Measurements from ENCODE around the gene PPM1F.

PPM1F gene

DNA sequence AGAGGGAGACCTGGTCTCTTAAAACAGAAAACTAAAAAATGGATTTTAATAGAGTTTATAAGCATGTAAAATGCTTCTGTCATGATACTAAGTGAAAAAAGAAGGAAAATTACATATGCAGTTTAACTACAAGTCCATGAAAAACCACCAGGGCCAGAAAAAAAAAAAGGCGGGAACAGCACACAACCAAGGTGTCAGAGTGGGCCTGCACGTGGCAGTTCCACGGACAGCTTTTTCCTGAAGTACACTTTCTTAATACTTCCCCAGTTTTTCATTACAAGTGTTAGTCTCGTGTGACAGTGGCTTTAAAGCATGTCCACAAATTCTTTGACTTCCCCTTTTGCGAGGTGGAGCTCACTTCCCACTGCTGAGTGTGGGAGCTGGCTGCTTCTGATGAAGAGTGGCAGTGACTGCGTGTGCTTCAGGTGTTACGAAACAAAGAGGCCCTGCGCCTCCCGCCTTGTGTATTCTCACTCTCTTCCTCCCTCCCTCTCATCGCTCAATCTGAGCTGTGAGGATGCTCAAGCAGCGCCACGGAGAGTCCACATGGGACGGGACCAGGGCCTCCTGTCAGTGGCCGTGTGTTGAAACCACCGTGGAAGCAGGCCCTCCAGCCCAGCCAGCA lies 16.4 kb downstream of the PPM1F start:
- TF ChIP-seq ISL1 (CRISPR knock-in tag; IDR thresholded peaks at IDR 0.05), result no peak
- TF ChIP-seq, protein P1, sequence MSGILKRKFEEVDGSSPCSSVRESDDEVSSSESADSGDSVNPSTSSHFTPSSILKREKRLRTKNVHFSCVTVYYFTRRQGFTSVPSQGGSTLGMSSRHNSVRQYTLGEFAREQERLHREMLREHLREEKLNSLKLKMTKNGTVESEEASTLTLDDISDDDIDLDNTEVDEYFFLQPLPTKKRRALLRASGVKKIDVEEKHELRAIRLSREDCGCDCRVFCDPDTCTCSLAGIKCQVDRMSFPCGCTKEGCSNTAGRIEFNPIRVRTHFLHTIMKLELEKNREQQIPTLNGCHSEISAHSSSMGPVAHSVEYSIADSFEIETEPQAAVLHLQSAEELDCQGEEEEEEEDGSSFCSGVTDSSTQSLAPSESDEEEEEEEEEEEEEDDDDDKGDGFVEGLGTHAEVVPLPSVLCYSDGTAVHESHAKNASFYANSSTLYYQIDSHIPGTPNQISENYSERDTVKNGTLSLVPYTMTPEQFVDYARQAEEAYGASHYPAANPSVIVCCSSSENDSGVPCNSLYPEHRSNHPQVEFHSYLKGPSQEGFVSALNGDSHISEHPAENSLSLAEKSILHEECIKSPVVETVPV (CRISPR knock-in tag; IDR thresholded peaks at IDR 0.05), result no peak
- no peak for TF ChIP-seq SNAI2 (CRISPR knock-in tag; IDR thresholded peaks at IDR 0.05)
- ATAC-seq, result no peak

DNA sequence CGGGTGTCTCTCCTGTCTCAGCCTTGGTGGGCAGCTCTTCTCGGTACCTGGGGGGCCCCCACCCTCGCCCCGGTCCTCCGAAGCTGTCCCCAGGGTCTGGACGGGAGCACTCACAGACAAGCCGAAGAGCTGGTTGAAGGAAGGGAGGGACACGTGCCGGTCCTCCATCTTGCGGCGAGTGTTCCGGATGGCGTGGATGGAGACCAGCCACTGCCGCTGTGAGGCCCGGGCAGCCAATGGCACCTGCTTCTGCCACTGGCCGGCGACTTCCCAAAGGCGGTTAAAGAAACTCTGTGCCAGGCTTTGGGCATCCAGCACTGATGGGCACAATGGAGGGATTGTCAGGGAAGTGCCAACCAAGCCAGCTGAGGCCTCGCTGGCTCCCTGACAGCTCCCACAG lies 18.7 kb downstream of the PPM1F start:
- TF ChIP-seq RARB (CRISPR knock-in tag; IDR thresholded peaks at IDR 0.05) (no peak), ARNTL (CRISPR knock-in tag; IDR thresholded peaks at IDR 0.05; ENCODE audit: borderline replicate concordance, low read depth) (no peak), ZFP3 (CRISPR knock-in tag; IDR thresholded peaks at IDR 0.05) (no peak), SNAI2 (CRISPR knock-in tag; IDR thresholded peaks at IDR 0.05) (no peak), PPARA (CRISPR knock-in tag; IDR thresholded peaks at IDR 0.05; ENCODE audit: borderline replicate concordance) (no peak), TCF4 (CRISPR knock-in tag; IDR thresholded peaks at IDR 0.05; ENCODE audit: borderline replicate concordance) (no peak), ESRRG (CRISPR knock-in tag; IDR thresholded peaks at IDR 0.05) (no peak), CSDC2 (CRISPR knock-in tag; IDR thresholded peaks at IDR 0.05) (no peak), GLIS3 (CRISPR knock-in tag; IDR thresholded peaks at IDR 0.05) (no peak), OSR1 (CRISPR knock-in tag; IDR thresholded peaks at IDR 0.05) (no peak), ZNF70 (CRISPR knock-in tag; IDR thresholded peaks at IDR 0.05) (no peak)
- TF ChIP-seq, protein P2, sequence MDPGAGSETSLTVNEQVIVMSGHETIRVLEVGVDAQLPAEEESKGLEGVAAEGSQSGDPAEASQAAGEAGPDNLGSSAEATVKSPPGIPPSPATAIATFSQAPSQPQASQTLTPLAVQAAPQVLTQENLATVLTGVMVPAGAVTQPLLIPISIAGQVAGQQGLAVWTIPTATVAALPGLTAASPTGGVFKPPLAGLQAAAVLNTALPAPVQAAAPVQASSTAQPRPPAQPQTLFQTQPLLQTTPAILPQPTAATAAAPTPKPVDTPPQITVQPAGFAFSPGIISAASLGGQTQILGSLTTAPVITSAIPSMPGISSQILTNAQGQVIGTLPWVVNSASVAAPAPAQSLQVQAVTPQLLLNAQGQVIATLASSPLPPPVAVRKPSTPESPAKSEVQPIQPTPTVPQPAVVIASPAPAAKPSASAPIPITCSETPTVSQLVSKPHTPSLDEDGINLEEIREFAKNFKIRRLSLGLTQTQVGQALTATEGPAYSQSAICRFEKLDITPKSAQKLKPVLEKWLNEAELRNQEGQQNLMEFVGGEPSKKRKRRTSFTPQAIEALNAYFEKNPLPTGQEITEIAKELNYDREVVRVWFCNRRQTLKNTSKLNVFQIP (CRISPR knock-in tag; IDR thresholded peaks at IDR 0.05; ENCODE audit: borderline replicate concordance, low read depth), result no peak
- no peak for ATAC-seq

DNA sequence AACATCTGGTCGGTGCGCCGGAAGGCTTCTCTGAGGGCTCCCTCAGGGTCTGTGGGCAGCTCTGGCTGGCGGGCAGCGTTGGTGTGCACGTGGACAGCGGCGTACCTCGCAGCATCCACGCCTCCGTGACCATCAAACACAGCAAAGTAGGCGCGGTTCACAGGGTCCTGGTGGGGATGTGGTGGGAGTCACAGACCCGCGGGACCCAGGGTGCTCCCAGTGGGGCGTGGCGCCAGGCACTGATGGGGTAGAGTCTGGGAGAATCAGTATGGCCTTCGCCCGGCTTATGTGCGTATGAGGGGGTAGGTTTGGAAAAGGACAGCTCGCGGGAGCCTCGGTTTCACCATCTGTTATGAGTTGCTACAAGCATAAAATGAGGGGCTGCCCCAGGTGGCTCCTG lies 19.2 kb downstream of the PPM1F start:
- TF ChIP-seq OSR1 (CRISPR knock-in tag; IDR thresholded peaks at IDR 0.05) (no peak), CSDC2 (CRISPR knock-in tag; IDR thresholded peaks at IDR 0.05) (no peak), ARNTL (CRISPR knock-in tag; IDR thresholded peaks at IDR 0.05; ENCODE audit: borderline replicate concordance, low read depth) (no peak)
- TF ChIP-seq, protein P3, sequence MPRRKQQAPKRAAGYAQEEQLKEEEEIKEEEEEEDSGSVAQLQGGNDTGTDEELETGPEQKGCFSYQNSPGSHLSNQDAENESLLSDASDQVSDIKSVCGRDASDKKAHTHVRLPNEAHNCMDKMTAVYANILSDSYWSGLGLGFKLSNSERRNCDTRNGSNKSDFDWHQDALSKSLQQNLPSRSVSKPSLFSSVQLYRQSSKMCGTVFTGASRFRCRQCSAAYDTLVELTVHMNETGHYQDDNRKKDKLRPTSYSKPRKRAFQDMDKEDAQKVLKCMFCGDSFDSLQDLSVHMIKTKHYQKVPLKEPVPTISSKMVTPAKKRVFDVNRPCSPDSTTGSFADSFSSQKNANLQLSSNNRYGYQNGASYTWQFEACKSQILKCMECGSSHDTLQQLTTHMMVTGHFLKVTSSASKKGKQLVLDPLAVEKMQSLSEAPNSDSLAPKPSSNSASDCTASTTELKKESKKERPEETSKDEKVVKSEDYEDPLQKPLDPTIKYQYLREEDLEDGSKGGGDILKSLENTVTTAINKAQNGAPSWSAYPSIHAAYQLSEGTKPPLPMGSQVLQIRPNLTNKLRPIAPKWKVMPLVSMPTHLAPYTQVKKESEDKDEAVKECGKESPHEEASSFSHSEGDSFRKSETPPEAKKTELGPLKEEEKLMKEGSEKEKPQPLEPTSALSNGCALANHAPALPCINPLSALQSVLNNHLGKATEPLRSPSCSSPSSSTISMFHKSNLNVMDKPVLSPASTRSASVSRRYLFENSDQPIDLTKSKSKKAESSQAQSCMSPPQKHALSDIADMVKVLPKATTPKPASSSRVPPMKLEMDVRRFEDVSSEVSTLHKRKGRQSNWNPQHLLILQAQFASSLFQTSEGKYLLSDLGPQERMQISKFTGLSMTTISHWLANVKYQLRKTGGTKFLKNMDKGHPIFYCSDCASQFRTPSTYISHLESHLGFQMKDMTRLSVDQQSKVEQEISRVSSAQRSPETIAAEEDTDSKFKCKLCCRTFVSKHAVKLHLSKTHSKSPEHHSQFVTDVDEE (CRISPR knock-in tag; IDR thresholded peaks at IDR 0.05), result no peak
- TF ChIP-seq, protein P1 (CRISPR knock-in tag; IDR thresholded peaks at IDR 0.05), result no peak
- no peak for ATAC-seq

DNA sequence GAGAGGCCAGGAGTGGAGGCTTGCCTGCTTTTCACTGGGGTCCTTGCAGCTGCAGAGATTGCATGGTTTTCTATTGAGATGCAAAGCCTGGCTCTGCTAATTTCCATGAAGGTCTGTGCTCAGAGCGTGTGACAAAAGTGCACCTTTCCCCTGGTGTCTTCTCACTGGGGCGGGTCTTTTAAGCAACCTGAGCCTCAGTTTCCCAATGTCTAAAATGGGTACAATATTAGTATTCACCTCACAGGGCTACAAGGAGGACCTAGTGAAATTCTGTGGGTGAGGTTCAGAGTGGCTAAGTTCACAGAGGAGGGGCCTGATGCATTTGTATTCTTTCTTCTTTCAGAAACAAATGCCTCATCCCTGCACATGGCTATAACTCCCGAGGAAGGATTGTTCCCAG lies 20.3 kb downstream of the PPM1F start:
- ATAC-seq, result no peak
- TF ChIP-seq, protein P1 (CRISPR knock-in tag; IDR thresholded peaks at IDR 0.05), result no peak
- no peak for TF ChIP-seq PPARA (CRISPR knock-in tag; IDR thresholded peaks at IDR 0.05; ENCODE audit: borderline replicate concordance)
- no peak for TF ChIP-seq BACH2 (CRISPR knock-in tag; IDR thresholded peaks at IDR 0.05; ENCODE audit: borderline replicate concordance)
- TF ChIP-seq ESRRG (CRISPR knock-in tag; IDR thresholded peaks at IDR 0.05), result no peak
- TF ChIP-seq ISL1 (CRISPR knock-in tag; IDR thresholded peaks at IDR 0.05), result no peak
- TF ChIP-seq ZNF565 (CRISPR knock-in tag; conservative IDR thresholded peaks at IDR 0.05; ENCODE audit: low read depth), result no peak
- TF ChIP-seq ZNF70 (CRISPR knock-in tag; IDR thresholded peaks at IDR 0.05), result no peak
- TF ChIP-seq ARNTL (CRISPR knock-in tag; IDR thresholded peaks at IDR 0.05; ENCODE audit: borderline replicate concordance, low read depth), result no peak
- TF ChIP-seq, protein P3 (CRISPR knock-in tag; IDR thresholded peaks at IDR 0.05), result no peak

Measured in SK-N-SH treated with all-trans-retinoic acid at 6 μM for 48 hours (cell line).